K562 (cell line): ENCODE data around the gene ATP4B. TPM values are rescaled to one million over a fixed set of nuclear protein-coding genes. Genes with fewer than 3 reads are reported as not detected.

Experiments used
- ARID3B ChIP-seq: fragments of 250-450 bp; sonication (Bioruptor Pico); IDR thresholded peaks from 2 replicates; pipeline ENCODE4 v1.4.0; 2020; ENCODE audit warnings: borderline replicate concordance
- ATF7 ChIP-seq: fragments of 450-650 bp; IDR thresholded peaks from 2 replicates; pipeline ENCODE4 v1.7.1; 2014; ENCODE audit warnings: mild to moderate bottlenecking, moderate library complexity
- SNAPC5 ChIP-seq: fragments of 250-450 bp; sonication (Bioruptor Pico); IDR thresholded peaks from 2 replicates; pipeline ENCODE4 v1.8.0; 2021; ENCODE audit warnings: moderate library complexity, mild to moderate bottlenecking, inconsistent platforms
- ZBED1 ChIP-seq: IDR thresholded peaks from 2 replicates; pipeline ENCODE4 v1.6.1; 2014
- ZC3H4 ChIP-seq: sonication (generic); formaldehyde crosslinking; IDR thresholded peaks from 2 replicates; pipeline ENCODE4 v1.9.0; 2021; ENCODE audit warnings: missing genetic modification reagents, borderline replicate concordance
- ZNF239 ChIP-seq: fragments of 250-450 bp; sonication (Bioruptor Pico); IDR thresholded peaks from 2 replicates; pipeline ENCODE4 v1.4.0; 2020; ENCODE audit warnings: mild to moderate bottlenecking
- ZNF79 ChIP-seq: fragments of 250-450 bp; sonication (Bioruptor Pico); IDR thresholded peaks from 2 replicates; pipeline ENCODE4 v1.4.0; 2020; ENCODE audit warnings: low read depth, mild to moderate bottlenecking, moderate library complexity
- polyA plus RNA-seq, 8 experiments: library from polyadenylated mRNA; depleted of rRNA in 4 of 8; stranded (reverse) in 5 of 8; unstranded in 3 of 8; fragments of >200 nt; fragmentation: Nextera tagmentation in 2 of 8; fragmentation: Illumina TruSeq in 1 of 8; extraction: Ambion mirVana in 2 of 8; extraction: Trizol in 1 of 8; gene quantifications; 2 replicates each; pipeline versions ENCODE4 v1.2.1 to v1.2.3, GENCODE V29; 2011 to 2014; ENCODE audit warnings: inconsistent platforms in 1 of 8, missing spikeins in 1 of 8
- total RNA-seq, 7 experiments: library from RNA; depleted of rRNA in 6 of 7; stranded (reverse); fragments of >200 nt in 6 of 7; fragmentation: Illumina TruSeq in 2 of 7; extraction: Trizol in 2 of 7; gene quantifications; 2 replicates each; pipeline versions ENCODE4 v1.2.1 to v1.2.3, GENCODE V29; 2011 to 2021; ENCODE audit warnings: low replicate concordance in 1 of 7
- TF ChIP-seq, protein P1 (sequence below): fragments of 250-450 bp; sonication (Bioruptor Pico); IDR thresholded peaks from 2 replicates; pipeline ENCODE4 v1.5.0; 2021; ENCODE audit warnings: mild to moderate bottlenecking, borderline replicate concordance

The ATP4B gene
- total and polyA plus RNA-seq, 9 of the 15 experiments (the other 6 are each of a cell fraction or from before 2014, with no cell fraction given): not detected

DNA sequence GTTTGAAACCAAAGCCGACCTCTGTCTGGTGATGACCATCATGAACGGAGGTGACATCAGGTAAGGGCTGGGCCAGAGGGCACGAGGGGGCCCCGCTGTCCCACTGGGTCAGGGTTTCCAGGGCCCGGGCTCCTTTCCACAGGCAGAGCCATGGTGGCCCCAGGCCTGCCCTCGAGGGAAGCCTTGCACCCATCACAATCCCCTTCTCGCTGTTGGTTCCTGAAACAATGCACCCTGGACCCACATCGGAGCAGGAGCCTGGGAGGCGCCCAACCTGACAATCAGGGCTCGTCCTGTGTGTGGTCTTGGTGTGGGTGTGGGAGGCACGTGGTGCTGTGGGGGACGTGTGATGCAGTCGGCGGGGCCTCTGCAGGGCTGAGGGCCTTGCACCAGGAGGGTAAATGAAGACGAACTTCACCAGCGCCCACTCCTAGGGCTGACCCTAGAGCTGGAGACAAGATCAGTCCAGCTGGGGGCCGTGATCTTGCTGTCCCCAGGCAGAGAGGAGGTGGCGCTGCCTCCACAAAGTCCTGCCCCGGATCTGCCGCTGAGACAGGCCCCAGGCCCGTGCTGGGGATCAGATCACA is 11.8 kb upstream of the ATP4B start (continued):
- TF ChIP-seq, protein P1, sequence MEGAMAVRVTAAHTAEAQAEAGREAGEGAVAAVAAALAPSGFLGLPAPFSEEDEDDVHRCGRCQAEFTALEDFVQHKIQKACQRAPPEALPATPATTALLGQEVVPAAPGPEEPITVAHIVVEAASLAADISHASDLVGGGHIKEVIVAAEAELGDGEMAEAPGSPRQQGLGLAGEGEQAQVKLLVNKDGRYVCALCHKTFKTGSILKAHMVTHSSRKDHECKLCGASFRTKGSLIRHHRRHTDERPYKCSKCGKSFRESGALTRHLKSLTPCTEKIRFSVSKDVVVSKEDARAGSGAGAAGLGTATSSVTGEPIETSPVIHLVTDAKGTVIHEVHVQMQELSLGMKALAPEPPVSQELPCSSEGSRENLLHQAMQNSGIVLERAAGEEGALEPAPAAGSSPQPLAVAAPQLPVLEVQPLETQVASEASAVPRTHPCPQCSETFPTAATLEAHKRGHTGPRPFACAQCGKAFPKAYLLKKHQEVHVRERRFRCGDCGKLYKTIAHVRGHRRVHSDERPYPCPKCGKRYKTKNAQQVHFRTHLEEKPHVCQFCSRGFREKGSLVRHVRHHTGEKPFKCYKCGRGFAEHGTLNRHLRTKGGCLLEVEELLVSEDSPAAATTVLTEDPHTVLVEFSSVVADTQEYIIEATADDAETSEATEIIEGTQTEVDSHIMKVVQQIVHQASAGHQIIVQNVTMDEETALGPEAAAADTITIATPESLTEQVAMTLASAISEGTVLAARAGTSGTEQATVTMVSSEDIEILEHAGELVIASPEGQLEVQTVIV (CRISPR knock-in tag): no peak
- TF ChIP-seq ATF7: no peak
- TF ChIP-seq ZNF79 (CRISPR knock-in tag): no peak
- no peak for TF ChIP-seq SNAPC5
- no peak for TF ChIP-seq ARID3B (CRISPR knock-in tag)
- TF ChIP-seq ZNF239 (CRISPR knock-in tag): no peak
- no peak for TF ChIP-seq ZBED1
- TF ChIP-seq ZC3H4 (CRISPR knock-in tag): no peak
